Measurements from ENCODE around the gene ZNF804B. TPM values are rescaled to one million over a fixed set of nuclear protein-coding genes. Genes with fewer than 3 reads are reported as not detected.

Gene ZNF804B
- total RNA-seq, 1 experiment from 2014 or later, result not detected

- Mint-ChIP-seq H3K4me1 (peaks cover 4 to 5% of the 10 kb centered on the region in 2 experiments), H3K9me3 (no peaks in the 10 kb centered on the region), H3K4me3 (no peak overlapping the region), H3K27ac (no peak overlapping the region), H3K36me3 (ENCODE audit: insufficient read depth in 1 of 3, low read depth in 3 of 3) (no peaks in the 10 kb centered on the region), H3K27me3 (ENCODE audit: low read depth) (no peaks in the 10 kb centered on the region)
- no peak overlapping the region for H2BK15ac ChIP-seq (ENCODE audit: low read depth, low read length)
- H3K79me1 ChIP-seq (ENCODE audit: insufficient read depth, low read depth, low read length, poor library complexity, severe bottlenecking), result no peaks in the 10 kb centered on the region
- no peak overlapping the region for H3K4ac ChIP-seq (ENCODE audit: low read depth, low read length)
- H4K8ac ChIP-seq (replicated peaks; ENCODE audit: insufficient read length, low read depth, low read length), result no peak overlapping the region
- H4K5ac ChIP-seq (ENCODE audit: insufficient read length, low read depth, low read length), result no peak overlapping the region
- no peaks in the 10 kb centered on the region for H3K4me1 ChIP-seq (ENCODE audit: insufficient read depth, low read length)
- no peak overlapping the region for H3K4me2 ChIP-seq (ENCODE audit: insufficient read depth, insufficient read length, low read length)
- no peak for TF ChIP-seq CTCF (conservative IDR thresholded peaks at IDR 0.05)
- no peak overlapping the region for H3K56ac ChIP-seq (ENCODE audit: insufficient read length, low read depth, low read length)
- no peaks in the 10 kb centered on the region for H3K23me2 ChIP-seq (ENCODE audit: insufficient read length, low read depth, low read length, poor library complexity, severe bottlenecking)
- H3K9me3 ChIP-seq (ENCODE audit: control insufficient read depth, low read depth, low read length), result no peaks in the 10 kb centered on the region
- no peak overlapping the region for H3K23ac ChIP-seq (ENCODE audit: insufficient read length, low read depth, low read length)
- no peaks in the 10 kb centered on the region for H3K79me2 ChIP-seq (ENCODE audit: insufficient read depth, low read length)
- H4K91ac ChIP-seq (ENCODE audit: insufficient read length, low read depth, low read length), result no peak overlapping the region
- H3K27ac ChIP-seq (ENCODE audit: insufficient read length, low read depth, low read length), result no peak overlapping the region
- H2AFZ ChIP-seq (ENCODE audit: low read length), result no peak overlapping the region
- H3K9ac ChIP-seq (ENCODE audit: extremely low read depth, insufficient read length, low read length), result no peak overlapping the region
- no peak overlapping the region for H2BK120ac ChIP-seq (ENCODE audit: low read depth, low read length, poor library complexity, severe bottlenecking)
- H2AK5ac ChIP-seq (ENCODE audit: insufficient read length, low read length), result no peak overlapping the region
- H2BK12ac ChIP-seq (ENCODE audit: insufficient read length, low read depth, low read length), result no peak overlapping the region
- no peak for DNase-seq
- H4K20me1 ChIP-seq (ENCODE audit: control insufficient read depth, insufficient read depth, insufficient read length), result no peaks in the 10 kb centered on the region
- no peak overlapping the region for H3K18ac ChIP-seq (ENCODE audit: insufficient read length, low read depth, low read length)
- H2BK5ac ChIP-seq (ENCODE audit: insufficient read length, low read length), result no peak overlapping the region
- no peak overlapping the region for H2BK20ac ChIP-seq (ENCODE audit: low read depth, low read length, poor library complexity, severe bottlenecking)
- no peak overlapping the region for H3K14ac ChIP-seq (ENCODE audit: insufficient read depth, low read length)
- no peaks in the 10 kb centered on the region for H3K27me3 ChIP-seq (ENCODE audit: insufficient read depth, low read length)
- WGBS (ENCODE audit: extremely low coverage, insufficient read length, low lambda C conversion rate), result no CpG with 5 or more reads among the region's 2 CpGs
- H3T11ph ChIP-seq (ENCODE audit: low read length), result no peak overlapping the region
Measured at GRCh38 chr7:88806280-88807037, 47.0 kb downstream of the ZNF804B start.

All from H9 (cell line).